Right hindlimb (tissue), 1 donor: ENCODE measurements around the gene NIPSNAP2.
"Not testable (repeated sequence)": the region's sequence is repeated elsewhere in the genome, so short reads cannot be mapped to it uniquely, and the experiment has no call there.

ENCODE experiments used
- DNase-seq: peaks from one replicate; pipeline ENCODE4 v3.0.0-alpha.2; 2018

NIPSNAP2 gene

GRCh38 chr7:56048763-56049162 lies 84.4 kb downstream of the NIPSNAP2 start:
- DNase-seq, result not testable (repeated sequence)
